Activated T-helper 1 cell treated with Interleukin-2 at 50 U/mL for 16 hours (primary cell): ENCODE measurements around the gene BCL7B.
"Not testable (repeated sequence)": the region's sequence is repeated elsewhere in the genome, so short reads cannot be mapped to it uniquely, and the experiment has no call there.

Experiments
- DNase-seq: peaks from one replicate; pipeline ENCODE4 v3.0.0-alpha.2; 2020; ENCODE audit warnings: low read depth

Gene BCL7B

DNA sequence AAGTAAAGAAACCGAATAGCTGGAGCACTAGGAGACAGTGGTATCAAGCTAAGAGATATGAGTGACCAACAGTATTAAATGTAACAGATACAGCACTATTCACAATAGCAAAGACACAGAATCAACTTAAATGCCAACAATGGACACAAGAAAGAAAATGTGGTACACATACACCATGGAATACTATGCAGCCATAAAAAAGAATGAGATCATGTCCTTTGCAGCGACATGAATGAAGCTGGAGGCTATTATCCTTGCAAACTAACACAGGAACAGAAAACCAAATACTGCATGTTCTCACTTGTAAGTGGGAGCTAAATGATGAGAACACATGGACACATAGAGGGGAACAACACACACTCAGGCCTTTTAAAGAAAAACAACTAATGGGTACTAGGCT, 62.0 kb downstream of the BCL7B start:
- DNase-seq: not testable (repeated sequence)

DNA sequence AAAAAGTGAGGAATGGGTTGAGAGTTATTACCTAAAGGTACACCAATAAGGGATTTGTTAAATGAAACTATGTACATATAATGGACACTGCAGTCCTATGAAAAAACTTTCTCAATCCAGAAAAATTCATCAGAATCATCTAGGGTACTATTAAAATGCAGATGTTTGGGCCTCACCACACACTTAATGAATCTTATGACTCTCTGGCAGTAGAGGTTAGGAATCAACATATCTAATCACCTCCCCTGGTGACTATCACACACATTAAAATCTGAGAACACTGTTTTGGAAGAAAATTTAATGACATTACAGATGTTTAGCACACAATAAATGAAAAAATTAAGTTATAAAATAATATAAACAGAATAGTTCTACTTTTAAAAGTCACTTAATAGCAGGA, 67.5 kb downstream of the BCL7B start:
- no peak for DNase-seq

DNA sequence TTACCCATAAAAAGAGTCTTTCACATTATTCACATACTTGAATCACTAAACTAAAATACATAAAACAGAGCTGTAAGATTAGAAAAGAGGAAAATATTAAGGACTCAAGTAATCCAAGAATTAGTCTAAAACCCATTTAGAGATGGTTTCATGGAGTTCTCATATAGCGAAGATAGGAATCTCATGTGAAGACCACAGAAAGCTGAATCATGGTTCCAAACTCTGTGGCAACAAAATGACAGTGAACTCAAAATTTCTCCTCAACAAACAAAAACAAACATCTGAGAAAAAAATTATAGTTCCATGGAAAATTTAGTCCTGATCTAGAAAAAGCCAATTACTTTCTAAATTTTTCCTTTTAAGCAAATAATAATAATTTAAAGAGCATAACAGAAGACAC, 70.0 kb downstream of the BCL7B start:
- no peak for DNase-seq
